ENCODE results near the gene C1orf232. TPM values are rescaled to one million over a fixed set of nuclear protein-coding genes. Genes with fewer than 3 reads are reported as not detected.

C1orf232 gene
- total RNA-seq, 2 experiments from 2014 or later, result not detected

- intact Hi-C loops (cut with DNase I, micrococcal nuclease), result no loop called here
- no peak overlapping the region for H3K4me3 Mint-ChIP-seq
- CTCF ChIA-PET, result interaction anchor here (0.9 to 3.0 kb wide), 2 partner anchors 31 to 34 kb away, joined by 4 to 17 read pairs; partner anchors contain the start of genes CEP85 and ZNF593
- no peak overlapping the region for H3K27ac ChIP-seq (ENCODE audit: low read depth in 1 of 2, low read length in 2 of 2)
- peaks cover 34% of the 10 kb centered on the region for H3K4me1 ChIP-seq (ENCODE audit: insufficient read depth, low read length)
- no peaks in the 10 kb centered on the region for H3K9me3 ChIP-seq (ENCODE audit: control insufficient read depth in 1 of 2, insufficient read depth in 1 of 2, low read length in 2 of 2)
- no peaks in the 10 kb centered on the region for H3K36me3 ChIP-seq (ENCODE audit: insufficient read depth, low read length)
- DNase-seq (no peak), ATAC-seq (ENCODE audit: poor library complexity) (no peak)
- no peaks in the 10 kb centered on the region for H3K9me3 Mint-ChIP-seq
- no peak overlapping the region for H3K27ac Mint-ChIP-seq
- H3K4me3 ChIP-seq (ENCODE audit: low read length), result no peak overlapping the region
- H3K4me1 Mint-ChIP-seq (ENCODE audit: low read depth), result peaks cover 23% of the 10 kb centered on the region
- H3K36me3 Mint-ChIP-seq (ENCODE audit: low read depth), result no peaks in the 10 kb centered on the region
- no peak for TF ChIP-seq CTCF (IDR thresholded peaks at IDR 0.05)
- H3K27me3 Mint-ChIP-seq, result no peaks in the 10 kb centered on the region
- POLR2A ChIA-PET, result no interaction called here
- H3K27me3 ChIP-seq (ENCODE audit: control insufficient read depth in 1 of 2, insufficient read depth in 2 of 2, low read length in 2 of 2), result no peaks in the 10 kb centered on the region
These were observed 31.6 kb upstream of the C1orf232 start for GRCh38 chr1:26200413-26200812.

GRCh38 chr1:26197813-26198212 is 29.1 kb upstream of the C1orf232 start:
- no peaks in the 10 kb centered on the region for H3K27me3 ChIP-seq (ENCODE audit: control insufficient read depth in 1 of 2, insufficient read depth in 2 of 2, low read length in 2 of 2)
- no peaks in the 10 kb centered on the region for H3K9me3 Mint-ChIP-seq
- DNase-seq, result no peak
- no peak for ATAC-seq (ENCODE audit: poor library complexity)
- TF ChIP-seq CTCF (IDR thresholded peaks at IDR 0.05), result no peak
- CTCF ChIA-PET, result no interaction called here
- H3K4me3 ChIP-seq (ENCODE audit: low read length), result no peak overlapping the region
- H3K27me3 Mint-ChIP-seq, result no peaks in the 10 kb centered on the region
- H3K4me3 Mint-ChIP-seq, result no peak overlapping the region
- H3K9me3 ChIP-seq (ENCODE audit: control insufficient read depth in 1 of 2, insufficient read depth in 1 of 2, low read length in 2 of 2), result no peaks in the 10 kb centered on the region
- intact Hi-C loops (cut with DNase I, micrococcal nuclease), result no loop called here
- no peaks in the 10 kb centered on the region for H3K36me3 ChIP-seq (ENCODE audit: insufficient read depth, low read length)
- peaks cover 26% of the 10 kb centered on the region for H3K4me1 ChIP-seq (ENCODE audit: insufficient read depth, low read length)
- peaks cover 16% of the 10 kb centered on the region for H3K4me1 Mint-ChIP-seq (ENCODE audit: low read depth)
- no peaks in the 10 kb centered on the region for H3K36me3 Mint-ChIP-seq (ENCODE audit: low read depth)
- H3K27ac Mint-ChIP-seq, result no peak overlapping the region
- H3K27ac ChIP-seq (ENCODE audit: low read depth in 1 of 2, low read length in 2 of 2), result no peak overlapping the region
- POLR2A ChIA-PET, result no interaction called here

- H3K27ac Mint-ChIP-seq, result no peak overlapping the region
- ATAC-seq (ENCODE audit: poor library complexity) (no peak), DNase-seq (no peak)
- no peak for TF ChIP-seq CTCF (IDR thresholded peaks at IDR 0.05)
- POLR2A ChIA-PET, result no interaction called here
- no peak overlapping the region for H3K4me3 ChIP-seq (ENCODE audit: low read length)
- no peaks in the 10 kb centered on the region for H3K36me3 Mint-ChIP-seq (ENCODE audit: low read depth)
- CTCF ChIA-PET, result no interaction called here
- H3K36me3 ChIP-seq (ENCODE audit: insufficient read depth, low read length), result no peaks in the 10 kb centered on the region
- H3K4me3 Mint-ChIP-seq, result no peak overlapping the region
- no peaks in the 10 kb centered on the region for H3K27me3 ChIP-seq (ENCODE audit: control insufficient read depth in 1 of 2, insufficient read depth in 2 of 2, low read length in 2 of 2)
- intact Hi-C loops (cut with DNase I, micrococcal nuclease), result no loop called here
- H3K9me3 Mint-ChIP-seq, result no peaks in the 10 kb centered on the region
- peaks cover 21% of the 10 kb centered on the region for H3K4me1 ChIP-seq (ENCODE audit: insufficient read depth, low read length)
- H3K27me3 Mint-ChIP-seq, result no peaks in the 10 kb centered on the region
- no peak overlapping the region for H3K27ac ChIP-seq (ENCODE audit: low read depth in 1 of 2, low read length in 2 of 2)
- no peaks in the 10 kb centered on the region for H3K9me3 ChIP-seq (ENCODE audit: control insufficient read depth in 1 of 2, insufficient read depth in 1 of 2, low read length in 2 of 2)
- peaks cover 11% of the 10 kb centered on the region for H3K4me1 Mint-ChIP-seq (ENCODE audit: low read depth)
These were observed 28.5 kb upstream of the C1orf232 start for GRCh38 chr1:26197301-26197700.
